Measurements from ENCODE around the gene RAP1GAP2.
"Not testable (repeated sequence)": the region's sequence is repeated elsewhere in the genome, so short reads cannot be mapped to it uniquely, and the experiment has no call there.

The RAP1GAP2 gene

DNA sequence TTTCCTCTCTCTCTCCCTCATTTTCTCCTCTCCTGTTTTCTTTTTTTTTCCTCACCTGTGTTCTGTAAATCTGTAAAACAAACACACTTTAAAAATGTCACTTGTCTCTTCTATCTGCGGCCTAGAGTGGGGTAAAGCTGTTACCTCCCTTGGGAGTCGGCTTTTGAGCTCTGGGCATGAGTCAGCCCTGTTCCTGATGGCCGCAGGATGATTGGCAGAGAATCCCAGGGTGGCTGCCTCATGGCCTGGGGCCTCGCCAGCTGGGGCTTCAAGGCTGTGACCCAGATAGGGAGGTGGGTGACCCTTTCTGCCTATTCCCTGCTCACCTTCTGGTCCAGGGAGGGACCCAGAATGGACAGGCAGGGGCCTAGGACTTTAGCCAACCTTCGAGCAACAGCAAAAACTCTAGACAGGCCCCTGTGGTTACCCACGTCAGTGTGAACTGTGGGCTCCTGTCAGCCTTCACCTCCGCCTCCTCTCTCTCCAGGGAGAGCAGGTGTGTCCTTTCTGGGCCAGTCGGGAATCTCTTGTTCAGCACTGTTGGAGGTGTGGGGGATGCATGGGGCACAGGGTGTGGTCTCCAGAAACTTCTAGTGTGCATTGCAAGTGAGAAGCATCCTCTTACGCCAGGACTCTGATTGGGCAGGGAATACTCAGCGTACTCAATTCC lies 87.4 kb downstream of the RAP1GAP2 start:
- no peak for DNase-seq (ENCODE audit: low read depth in 3 of 3)

- DNase-seq (ENCODE audit: low read depth in 3 of 3) = no peak
Observed at GRCh38 chr17:2885733-2886132, 89.5 kb downstream of the RAP1GAP2 start.

DNA sequence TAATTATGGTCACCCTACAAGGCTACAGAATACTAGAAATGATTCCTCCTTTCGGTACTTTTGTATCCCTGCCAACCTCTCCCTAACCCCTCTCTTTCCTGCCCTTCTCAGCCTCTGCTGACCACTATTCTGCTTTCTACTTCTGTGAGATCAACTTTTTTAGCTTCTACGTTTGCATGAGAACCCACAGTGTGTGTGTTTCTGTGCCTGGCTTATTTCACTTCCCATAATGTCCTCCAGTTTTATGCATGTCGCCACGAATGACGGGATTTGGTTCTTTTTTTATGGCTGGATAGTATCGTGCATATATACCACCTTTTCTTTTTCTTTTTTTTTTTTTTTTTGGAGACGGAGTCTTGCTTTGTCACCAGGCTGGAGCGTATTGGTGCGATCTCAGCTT lies 92.1 kb downstream of the RAP1GAP2 start:
- no peak for DNase-seq (ENCODE audit: low read depth in 3 of 3)

GRCh38 chr17:2889256-2889655 lies 93.0 kb downstream of the RAP1GAP2 start:
- no peak for DNase-seq (ENCODE audit: low read depth in 3 of 3)

DNA sequence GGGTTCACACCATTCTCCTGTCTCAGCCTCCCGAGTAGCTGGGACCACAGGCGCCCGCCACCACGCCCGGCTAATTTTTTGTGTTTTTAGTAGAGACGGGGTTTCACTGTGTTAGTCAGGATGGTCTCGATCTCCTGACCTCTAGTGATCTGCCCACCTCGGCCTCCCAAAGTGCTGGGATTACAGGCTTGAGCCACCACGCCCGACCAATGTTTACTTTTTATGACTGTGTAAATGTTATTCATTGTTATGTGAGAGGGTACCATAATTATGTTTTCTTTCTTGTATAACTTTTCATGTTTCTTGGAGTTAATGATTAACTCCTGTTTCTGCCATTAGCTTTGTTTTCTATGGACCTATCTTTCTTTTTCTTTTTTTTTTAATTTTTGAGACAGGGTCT lies 94.5 kb downstream of the RAP1GAP2 start:
- DNase-seq (ENCODE audit: low read depth in 3 of 3) = not testable (repeated sequence)

DNA sequence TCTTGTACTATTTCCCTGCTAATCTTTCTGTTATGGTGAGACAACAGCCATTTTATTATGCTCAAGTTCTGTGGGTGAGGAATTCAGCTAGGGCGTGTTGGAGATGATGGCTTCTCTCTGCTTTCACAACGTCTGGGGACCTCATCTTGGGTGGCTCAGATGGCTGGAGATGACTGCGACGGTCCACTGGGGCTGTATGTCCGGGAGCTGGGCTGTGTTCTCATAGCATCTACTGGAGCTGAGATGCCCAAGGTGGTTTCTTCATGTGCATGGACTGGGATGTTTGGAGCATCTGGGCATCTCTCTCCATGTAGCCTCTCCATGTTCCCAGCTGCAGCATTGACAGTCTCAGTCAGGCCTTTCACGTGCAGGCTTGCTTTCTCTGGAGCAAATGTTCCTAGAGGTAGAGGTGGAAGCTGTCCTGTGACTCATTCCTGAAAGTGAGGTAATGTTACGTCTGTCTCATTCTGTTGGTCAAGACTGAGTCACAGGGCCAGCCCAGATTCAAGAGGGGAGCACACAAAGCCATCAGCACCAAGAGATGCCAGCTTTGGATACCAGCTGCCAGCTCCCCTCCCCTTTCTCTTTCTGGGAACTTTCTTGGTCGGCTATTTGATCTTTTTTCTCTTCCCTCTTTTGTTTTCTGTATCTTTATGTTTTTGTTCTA lies 96.2 kb downstream of the RAP1GAP2 start:
- DNase-seq (ENCODE audit: low read depth in 3 of 3) = no peak

DNA sequence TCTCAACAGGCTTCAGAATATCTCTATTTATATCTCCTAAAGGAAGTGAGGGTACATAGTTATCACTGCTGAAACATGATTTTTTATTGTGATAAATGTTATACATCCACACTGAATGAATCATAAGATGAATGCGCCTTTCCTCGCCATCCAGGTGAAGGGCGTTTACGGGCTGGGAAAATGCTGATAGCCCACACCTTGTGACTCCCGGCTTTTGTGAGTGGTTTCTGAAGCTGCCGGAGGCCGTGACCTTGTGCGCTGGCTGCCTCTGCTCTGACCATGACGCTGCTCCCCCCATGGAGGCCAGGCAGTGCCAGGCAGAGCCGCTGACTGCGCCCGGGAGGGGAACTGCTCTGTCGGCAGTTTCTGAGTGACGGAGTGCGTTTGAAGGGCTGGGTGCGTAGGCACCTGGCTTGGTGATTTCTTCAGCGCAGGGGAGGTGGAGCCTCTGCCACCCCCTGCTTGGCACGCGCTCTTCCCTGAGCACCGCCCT lies 97.2 kb downstream of the RAP1GAP2 start:
- no peak for DNase-seq (ENCODE audit: low read depth in 3 of 3)

- DNase-seq (ENCODE audit: low read depth in 3 of 3) = no peak
Observed at GRCh38 chr17:2894782-2895181, 98.5 kb downstream of the RAP1GAP2 start.

DNA sequence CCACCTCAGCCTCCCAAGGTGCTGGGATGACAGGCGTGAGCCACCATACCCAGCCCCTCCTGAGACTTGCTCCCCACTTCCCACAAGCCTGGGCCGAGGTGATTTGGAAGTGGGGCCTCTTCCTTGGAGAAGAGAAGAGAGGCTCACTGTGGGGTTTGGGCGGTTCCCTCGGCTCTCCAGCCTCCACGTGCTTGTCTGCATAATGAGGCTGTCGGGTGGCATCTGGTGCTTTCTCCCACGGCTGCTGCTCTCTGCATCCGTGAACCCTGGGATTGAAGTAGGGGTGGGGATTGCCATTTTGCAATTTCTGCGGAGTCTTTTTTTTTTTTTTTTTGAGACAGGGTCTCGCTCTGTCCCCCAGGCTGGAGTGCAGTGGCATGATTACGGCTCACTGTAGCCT lies 101.4 kb downstream of the RAP1GAP2 start:
- no peak for DNase-seq (ENCODE audit: low read depth in 3 of 3)

GRCh38 chr17:2898255-2898926 lies 102.2 kb downstream of the RAP1GAP2 start:
- DNase-seq (ENCODE audit: low read depth in 3 of 3) = no peak

DNA sequence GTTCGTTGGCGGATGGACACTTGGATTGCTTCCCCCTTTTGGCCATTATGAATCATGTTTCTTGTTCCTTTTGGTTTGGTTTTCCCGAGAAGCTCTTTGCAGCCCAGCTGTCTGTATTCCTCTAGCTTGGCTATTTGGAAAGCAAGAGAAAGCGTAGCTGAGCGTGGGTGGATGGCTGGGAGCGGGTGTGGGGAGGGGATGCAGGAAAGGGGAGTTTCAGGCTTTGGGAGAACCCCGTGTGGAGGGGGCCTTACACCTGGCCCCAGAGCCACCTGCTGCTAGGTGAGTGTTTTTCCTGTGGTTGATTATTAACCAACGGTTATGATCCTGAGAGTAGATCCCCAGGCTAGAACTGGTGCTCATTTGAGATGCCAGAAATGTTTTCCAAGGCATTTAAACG lies 103.7 kb downstream of the RAP1GAP2 start:
- no peak for DNase-seq (ENCODE audit: low read depth in 3 of 3)

GRCh38 chr17:2900842-2901241 lies 104.6 kb downstream of the RAP1GAP2 start:
- DNase-seq (ENCODE audit: low read depth in 3 of 3) = no peak

DNA sequence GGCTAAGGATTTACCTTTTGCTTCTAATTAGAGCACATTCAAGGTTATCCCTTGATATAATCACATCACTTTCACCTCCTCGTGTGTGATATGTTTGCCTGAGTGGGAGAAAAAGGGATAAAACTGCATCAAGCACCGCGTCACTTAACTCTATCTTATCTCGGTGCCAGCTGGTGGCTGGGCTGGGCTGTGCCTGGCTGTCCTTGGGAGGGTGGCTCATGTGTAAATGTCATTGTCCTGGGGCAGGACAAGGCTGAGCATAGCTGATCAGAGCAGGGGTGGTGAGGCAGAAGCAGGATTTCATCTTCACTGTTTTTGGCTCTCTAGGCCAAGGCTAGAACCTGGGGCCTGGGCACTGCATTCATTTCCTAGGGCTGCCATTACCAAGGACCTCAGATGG lies 105.3 kb downstream of the RAP1GAP2 start:
- no peak for DNase-seq (ENCODE audit: low read depth in 3 of 3)

GRCh38 chr17:2902546-2902945 lies 106.3 kb downstream of the RAP1GAP2 start:
- DNase-seq (ENCODE audit: low read depth in 3 of 3) = no peak

DNA sequence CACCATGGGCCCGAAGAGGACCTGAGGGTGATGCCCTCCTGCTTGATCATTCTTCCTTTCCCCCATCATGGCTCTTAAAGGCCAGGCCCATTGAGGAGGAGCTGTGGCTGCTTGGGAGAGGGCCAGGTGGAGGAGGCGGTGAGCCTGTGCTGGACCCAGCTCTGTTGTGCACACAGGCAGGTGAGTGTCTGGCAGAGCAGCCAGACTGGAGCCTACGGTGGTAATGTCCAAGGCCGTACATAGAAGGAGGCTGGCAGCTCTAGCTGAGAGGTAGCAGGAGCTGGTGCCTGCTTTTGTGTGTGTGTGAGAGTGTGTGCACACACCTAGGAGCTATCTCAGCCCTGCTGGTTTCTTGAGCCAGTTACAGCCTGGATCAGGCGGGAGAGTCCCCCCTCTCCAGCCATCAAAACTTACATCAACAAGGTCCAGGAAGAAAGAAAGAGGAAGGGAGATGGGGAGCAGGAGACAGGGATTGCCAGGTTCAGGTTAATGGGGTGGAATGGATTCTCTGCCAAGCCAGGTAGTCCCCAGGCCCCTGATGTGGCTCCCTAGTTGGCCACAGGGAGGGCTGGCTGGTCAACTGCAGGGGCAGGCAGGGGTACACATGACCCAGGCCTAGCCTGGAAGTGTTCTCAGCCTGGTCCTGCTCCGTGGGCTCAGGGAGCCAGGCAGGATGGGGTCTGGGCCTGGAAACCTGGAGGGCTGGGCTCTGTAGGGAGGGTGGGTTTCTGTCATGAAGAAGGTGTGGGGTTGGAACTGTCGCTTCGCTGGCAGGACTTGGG lies 107.1 kb downstream of the RAP1GAP2 start:
- DNase-seq (ENCODE audit: low read depth in 3 of 3) = no peak

- no peak for DNase-seq (ENCODE audit: low read depth in 3 of 3)
Observed at GRCh38 chr17:2904135-2904534, 107.9 kb downstream of the RAP1GAP2 start.

GRCh38 chr17:2905269-2905668 lies 109.0 kb downstream of the RAP1GAP2 start:
- DNase-seq (ENCODE audit: low read depth in 3 of 3) = no peak

GRCh38 chr17:2905696-2906501 lies 109.7 kb downstream of the RAP1GAP2 start:
- no peak for DNase-seq (ENCODE audit: low read depth in 3 of 3)

DNA sequence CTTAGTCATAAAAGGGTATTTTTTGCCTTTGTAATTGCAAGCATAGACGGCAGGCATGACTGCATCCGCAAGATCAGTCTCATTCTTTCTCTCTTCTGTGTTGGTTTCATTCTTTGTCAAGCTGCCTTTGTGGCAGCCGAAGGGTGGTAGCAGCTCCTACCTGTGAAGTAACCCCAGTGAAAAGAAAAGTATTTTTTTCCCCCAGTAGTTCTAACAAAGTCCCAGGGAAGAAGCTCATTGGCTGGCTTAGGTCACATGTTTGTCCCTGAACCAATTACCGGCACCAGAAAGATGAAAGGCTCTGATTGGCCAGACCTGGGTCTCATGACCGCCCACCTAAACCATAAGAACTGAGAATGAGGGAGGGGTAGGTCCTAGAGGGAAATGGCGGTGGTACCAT lies 110.7 kb downstream of the RAP1GAP2 start:
- DNase-seq (ENCODE audit: low read depth in 3 of 3) = no peak

- DNase-seq (ENCODE audit: low read depth in 3 of 3) = no peak
Observed at GRCh38 chr17:2909175-2909845, 113.1 kb downstream of the RAP1GAP2 start.

GRCh38 chr17:2909846-2910234 lies 113.6 kb downstream of the RAP1GAP2 start:
- DNase-seq (ENCODE audit: low read depth in 3 of 3) = no peak
